Measurements from ENCODE around the gene GRM7.

GRCh38 chr3:7439101-7439680 lies 578.3 kb downstream of the GRM7 start:
- TF ChIP-seq CTCF (conservative IDR thresholded peaks at IDR 0.05; ENCODE audit: low read depth, low read length) (no peak), EZH2 (IDR thresholded peaks at IDR 0.05; ENCODE audit: borderline replicate concordance, low read depth, low read length, poor library complexity, severe bottlenecking) (no peak)

All from A673 (cell line).